Neural progenitor cell (in vitro differentiated cells): Measurements from ENCODE around the gene GMNN. TPM values are rescaled to one million over a fixed set of nuclear protein-coding genes. Genes with fewer than 3 reads are reported as not detected.

Source experiments
- DNase-seq: peaks from one replicate; pipeline ENCODE4 v3.0.0-alpha.2; 2016; ENCODE audit warnings: low spot score
- H2AFZ ChIP-seq: fragments of 200-600 bp; sonication (generic); replicated peaks from 2 replicates; pipeline ENCODE4 v1.6.1; 2016; ENCODE audit warnings: antibody characterized with exemption
- H3F3A ChIP-seq: fragments of 200-600 bp; sonication (generic); 2 replicates; pipeline ENCODE4 v1.6.1; 2016; ENCODE audit warnings: antibody characterized with exemption, low read depth
- H3K27ac ChIP-seq: fragments of 200-600 bp; sonication (generic); 2 replicates; pipeline ENCODE4 v1.5.1; 2016; ENCODE audit warnings: mild to moderate bottlenecking
- H3K27me3 ChIP-seq: fragments of 200-600 bp; sonication (generic); 2 replicates; pipeline ENCODE4 v1.6.1; 2016; ENCODE audit warnings: mild to moderate bottlenecking, moderate library complexity
- H3K36me3 ChIP-seq: fragments of 200-600 bp; sonication (generic); 2 replicates; pipeline ENCODE4 v1.5.1; 2016
- H3K4me1 ChIP-seq: fragments of 200-600 bp; sonication (generic); 2 replicates; pipeline ENCODE4 v1.6.1; 2016; ENCODE audit warnings: mixed run types
- H3K4me2 ChIP-seq: fragments of 200-600 bp; sonication (generic); 2 replicates; pipeline ENCODE4 v1.6.1; 2016
- H3K4me3 ChIP-seq: fragments of 200-600 bp; sonication (generic); 2 replicates; pipeline ENCODE4 v1.5.1; 2016
- H3K79me2 ChIP-seq: fragments of 200-600 bp; sonication (generic); 2 replicates; pipeline ENCODE4 v1.6.1; 2016; ENCODE audit warnings: low read depth
- H3K9ac ChIP-seq: fragments of 200-600 bp; sonication (generic); 2 replicates; pipeline ENCODE4 v1.6.1; 2016
- H3K9me3 ChIP-seq: fragments of 200-600 bp; sonication (generic); 2 replicates; pipeline ENCODE4 v1.5.1; 2016; ENCODE audit warnings: low read depth
- H4K20me1 ChIP-seq: fragments of 200-600 bp; sonication (generic); 2 replicates; pipeline ENCODE4 v1.6.1; 2016; ENCODE audit warnings: low read depth
- H3K27ac Mint-ChIP-seq: 3 replicates; pipeline ENCODE4 v1.8.0; 2021; ENCODE audit warnings: mixed read lengths
- H3K27me3 Mint-ChIP-seq: 2 replicates; pipeline ENCODE4 v1.8.0; 2022; ENCODE audit warnings: low read depth, mild to moderate bottlenecking, inconsistent platforms, moderate library complexity, mixed read lengths; ENCODE audit not compliant: insufficient read depth
- H3K36me3 Mint-ChIP-seq: 3 replicates; pipeline ENCODE4 v1.8.0; 2021; ENCODE audit warnings: mixed read lengths
- H3K4me1 Mint-ChIP-seq: 3 replicates; pipeline ENCODE4 v1.8.0; 2021; ENCODE audit warnings: mixed read lengths
- H3K4me3 Mint-ChIP-seq: 3 replicates; pipeline ENCODE4 v1.8.0; 2021; ENCODE audit warnings: mild to moderate bottlenecking, moderate library complexity, mixed read lengths
- H3K9me3 Mint-ChIP-seq: 3 replicates; pipeline ENCODE4 v1.8.0; 2020; ENCODE audit warnings: mixed read lengths
- CTCF ChIP-seq: fragments of 200-600 bp; sonication (generic); IDR thresholded peaks from 2 replicates; pipeline ENCODE4 v1.5.1; 2017; ENCODE audit warnings: antibody characterized with exemption, mild to moderate bottlenecking
- EZH2 ChIP-seq: fragments of 200-600 bp; sonication (generic); IDR thresholded peaks from 2 replicates; pipeline ENCODE4 v1.6.1; 2017; ENCODE audit warnings: antibody characterized with exemption, mild to moderate bottlenecking, moderate library complexity
- EZH2phosphoT487 ChIP-seq: fragments of 200-600 bp; sonication (generic); IDR thresholded peaks from 2 replicates; pipeline ENCODE4 v1.6.1; 2017; ENCODE audit warnings: antibody characterized with exemption
- total RNA-seq: library from RNA; depleted of rRNA; stranded (reverse); fragments of >200 nt; gene quantifications from 2 replicates; pipeline ENCODE4 v1.2.3, GENCODE V29; 2015; ENCODE audit warnings: low replicate concordance

Gene GMNN
- total RNA-seq, 1 donor from 2014 or later = 98.5 TPM

DNA sequence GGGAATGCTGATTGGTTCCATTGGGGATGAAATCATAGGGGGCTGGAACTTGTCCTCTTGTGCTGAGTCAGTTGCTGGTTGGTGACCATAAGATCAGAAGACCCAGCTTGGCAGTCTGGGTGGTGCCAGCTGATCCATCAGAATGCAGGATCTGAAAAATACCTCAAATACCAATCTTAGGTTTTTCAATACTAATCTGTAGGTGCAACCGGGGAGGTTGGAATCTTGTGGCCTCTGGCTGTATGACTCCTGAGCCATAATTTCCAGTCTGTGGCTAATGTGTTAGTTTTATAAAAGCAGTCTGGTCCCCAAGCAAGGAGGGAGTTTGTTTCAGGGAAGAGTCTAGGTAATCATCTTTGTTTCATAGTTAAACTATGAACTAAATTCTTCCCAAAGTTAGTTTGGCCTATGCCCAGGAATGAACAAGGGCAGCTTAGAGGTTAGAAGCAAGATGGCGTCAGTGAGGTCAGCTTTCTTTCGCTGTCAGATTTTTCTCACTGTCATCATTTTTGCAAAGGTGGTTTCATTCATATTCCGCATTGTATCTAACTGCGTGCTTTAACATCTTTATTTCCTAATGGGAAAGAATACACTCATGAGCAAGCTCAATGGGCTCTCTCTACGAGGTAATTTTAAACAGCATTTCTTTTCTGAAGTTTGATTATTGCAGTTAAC is 22.0 kb downstream of the GMNN start:
- no peaks in the 10 kb centered on the region for H3K27me3 ChIP-seq
- no peak overlapping the region for H3K4me2 ChIP-seq
- no peaks in the 10 kb centered on the region for H3K79me2 ChIP-seq
- H3K36me3 Mint-ChIP-seq = no peaks in the 10 kb centered on the region
- no peak overlapping the region for H3K27ac Mint-ChIP-seq
- H3K27ac ChIP-seq = no peak overlapping the region
- TF ChIP-seq CTCF (no peak), EZH2phosphoT487 (no peak), EZH2 (no peak)
- H2AFZ ChIP-seq = no peak overlapping the region
- no peak for DNase-seq
- H3F3A ChIP-seq = no peaks in the 10 kb centered on the region
- H3K9me3 ChIP-seq = no peaks in the 10 kb centered on the region
- H3K27me3 Mint-ChIP-seq = no peaks in the 10 kb centered on the region
- H3K4me3 ChIP-seq = no peak overlapping the region
- no peaks in the 10 kb centered on the region for H3K9me3 Mint-ChIP-seq
- no peak overlapping the region for H3K9ac ChIP-seq
- no peaks in the 10 kb centered on the region for H4K20me1 ChIP-seq
- H3K36me3 ChIP-seq = no peaks in the 10 kb centered on the region
- H3K4me1 ChIP-seq = peaks cover 6% of the 10 kb centered on the region
- H3K4me1 Mint-ChIP-seq = peaks cover 14% of the 10 kb centered on the region
- H3K4me3 Mint-ChIP-seq = no peak overlapping the region

GRCh38 chr6:24797596-24798216 is 23.0 kb downstream of the GMNN start:
- Histone ChIP-seq H3K27ac (no peak overlapping the region), H3K9me3 (no peaks in the 10 kb centered on the region), H3K4me1 (peaks cover 6% of the 10 kb centered on the region), H3K79me2 (no peaks in the 10 kb centered on the region), H3F3A (no peaks in the 10 kb centered on the region), H3K36me3 (no peaks in the 10 kb centered on the region), H4K20me1 (no peaks in the 10 kb centered on the region), H3K4me3 (no peak overlapping the region), H2AFZ (no peak overlapping the region), H3K4me2 (no peak overlapping the region), H3K27me3 (no peaks in the 10 kb centered on the region), H3K9ac (no peak overlapping the region)
- Mint-ChIP-seq H3K27ac (no peak overlapping the region), H3K27me3 (no peaks in the 10 kb centered on the region), H3K4me3 (no peak overlapping the region), H3K9me3 (no peaks in the 10 kb centered on the region), H3K36me3 (no peaks in the 10 kb centered on the region), H3K4me1 (peaks cover 14% of the 10 kb centered on the region)
- DNase-seq = no peak
- TF ChIP-seq EZH2phosphoT487 (no peak), EZH2 (no peak), CTCF (no peak)

GRCh38 chr6:24798740-24799540 is 24.2 kb downstream of the GMNN start, which contains the start of gene ARMH2:
Gene ARMH2, minus strand, starts transcription at chr6:24798917. Its CDS starts 60 bp downstream, at chr6:24798857.
- no peak for TF ChIP-seq EZH2
- TF ChIP-seq EZH2phosphoT487 = no peak
- no peak for TF ChIP-seq CTCF
- Mint-ChIP-seq H3K27ac (no peak within 1 kb of the TSS), H3K4me3 (no peak within 1 kb of the TSS), H3K9me3 (no peaks in the 10 kb centered on the region), H3K4me1 (peaks cover 14% of the 10 kb centered on the region), H3K27me3 (no peaks in the 10 kb centered on the region), H3K36me3 (no peaks in the 10 kb centered on the region)
- Histone ChIP-seq H3K4me1 (peaks cover 6% of the 10 kb centered on the region), H4K20me1 (no peaks in the 10 kb centered on the region), H3K79me2 (no peaks in the 10 kb centered on the region), H3K4me3 (no peak within 1 kb of the TSS), H3F3A (no peaks in the 10 kb centered on the region), H3K4me2 (no peak within 1 kb of the TSS), H3K9ac (no peak within 1 kb of the TSS), H3K36me3 (no peaks in the 10 kb centered on the region), H3K27me3 (no peaks in the 10 kb centered on the region), H3K27ac (no peak within 1 kb of the TSS), H2AFZ (no peak within 1 kb of the TSS), H3K9me3 (no peaks in the 10 kb centered on the region)
- no peak for DNase-seq
